ENCODE data around the gene ERC2. TPM values are rescaled to one million over a fixed set of nuclear protein-coding genes. Genes with fewer than 3 reads are reported as not detected.

ERC2 gene
- polyA plus RNA-seq, 3 donors: not detected

DNA sequence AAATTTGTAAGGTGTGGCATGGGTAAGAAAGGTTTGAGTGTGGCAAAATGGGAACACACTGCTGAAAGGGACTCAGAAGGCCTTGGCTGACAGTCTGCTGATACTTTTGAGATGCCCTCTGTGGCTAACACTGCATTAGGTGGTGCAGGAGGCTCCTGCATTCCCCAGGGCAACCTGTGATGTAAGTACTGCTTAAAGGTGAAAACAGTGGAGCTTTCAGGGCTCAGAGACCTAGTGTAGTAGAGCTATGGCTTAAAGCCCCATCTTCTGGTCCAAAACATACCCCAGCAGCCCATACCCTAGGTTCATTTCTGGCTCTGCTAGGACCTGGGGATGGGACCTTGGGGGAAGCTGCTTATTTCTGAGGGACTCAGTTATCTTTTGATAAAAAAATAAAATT is 374.1 kb downstream of the ERC2 start:
- Histone ChIP-seq H3K4me3 (replicated peaks in 1 of 3; ENCODE audit: low read depth in 2 of 3, low read length in 3 of 3) (no peak overlapping the region), H3K27ac (ENCODE audit: low read depth in 1 of 2, low read length in 2 of 2) (no peak overlapping the region), H3K9me3 (replicated peaks in 1 of 2; ENCODE audit: control insufficient read depth in 1 of 2, insufficient read depth in 1 of 2, low read length in 2 of 2) (no peaks in the 10 kb centered on the region), H3K9ac (ENCODE audit: insufficient read depth, low read length, poor library complexity, severe bottlenecking) (no peak overlapping the region), H3K79me2 (ENCODE audit: insufficient read depth, low read length) (no peaks in the 10 kb centered on the region), H3K27me3 (ENCODE audit: control insufficient read depth in 2 of 2, insufficient read depth in 2 of 2, low read length in 2 of 2) (no peaks in the 10 kb centered on the region), H3K4me1 (ENCODE audit: control insufficient read depth in 1 of 2, insufficient read depth in 2 of 2, low read length in 2 of 2) (no peaks in the 10 kb centered on the region), H3K36me3 (replicated peaks in 1 of 2; ENCODE audit: control insufficient read depth in 1 of 2, insufficient read depth in 2 of 2, low read length in 2 of 2) (no peaks in the 10 kb centered on the region), H3K4me2 (replicated peaks; ENCODE audit: extremely low read depth, low read length, poor library complexity, severe bottlenecking) (no peak overlapping the region), H4K20me1 (ENCODE audit: insufficient read depth, low read length) (no peaks in the 10 kb centered on the region), H2AFZ (ENCODE audit: insufficient read depth, low read depth, low read length, poor library complexity, severe bottlenecking) (no peak overlapping the region)
- Mint-ChIP-seq H3K9me3 (peaks cover 0 to 2% (median 0%) of the 10 kb centered on the region in 7 donors), H3K27ac (no peak overlapping the region), H3K4me1 (no peaks in the 10 kb centered on the region), H3K36me3 (no peaks in the 10 kb centered on the region), H3K4me3 (no peak overlapping the region), H3K27me3 (ENCODE audit: low read depth in 3 of 3) (peaks cover 0 to 6% (median 3%) of the 10 kb centered on the region in 3 donors)
- intact Hi-C loops (cut with micrococcal nuclease): no loop called here
- TF ChIP-seq CTCF (IDR thresholded peaks at IDR 0.05): no peak
- no peak for DNase-seq

- Histone ChIP-seq H3K4me2 (replicated peaks; ENCODE audit: extremely low read depth, low read length, poor library complexity, severe bottlenecking) (no peak overlapping the region), H3K79me2 (ENCODE audit: insufficient read depth, low read length) (no peaks in the 10 kb centered on the region), H3K27me3 (ENCODE audit: control insufficient read depth in 2 of 2, insufficient read depth in 2 of 2, low read length in 2 of 2) (no peaks in the 10 kb centered on the region), H3K9ac (ENCODE audit: insufficient read depth, low read length, poor library complexity, severe bottlenecking) (no peak overlapping the region), H3K9me3 (replicated peaks in 1 of 2; ENCODE audit: control insufficient read depth in 1 of 2, insufficient read depth in 1 of 2, low read length in 2 of 2) (no peaks in the 10 kb centered on the region), H3K36me3 (replicated peaks in 1 of 2; ENCODE audit: control insufficient read depth in 1 of 2, insufficient read depth in 2 of 2, low read length in 2 of 2) (no peaks in the 10 kb centered on the region), H3K27ac (ENCODE audit: low read depth in 1 of 2, low read length in 2 of 2) (no peak overlapping the region), H2AFZ (ENCODE audit: insufficient read depth, low read depth, low read length, poor library complexity, severe bottlenecking) (no peak overlapping the region), H4K20me1 (ENCODE audit: insufficient read depth, low read length) (no peaks in the 10 kb centered on the region), H3K4me3 (replicated peaks in 1 of 3; ENCODE audit: low read depth in 2 of 3, low read length in 3 of 3) (no peak overlapping the region), H3K4me1 (ENCODE audit: control insufficient read depth in 1 of 2, insufficient read depth in 2 of 2, low read length in 2 of 2) (no peaks in the 10 kb centered on the region)
- no peaks in the 10 kb centered on the region for H3K36me3 Mint-ChIP-seq
- DNase-seq: no peak
- peaks cover 1 to 11% (median 4%) of the 10 kb centered on the region in 3 donors for H3K27me3 Mint-ChIP-seq (ENCODE audit: low read depth in 3 of 3)
- H3K9me3 Mint-ChIP-seq: peaks cover 0 to 3% (median 2%) of the 10 kb centered on the region in 7 donors
- intact Hi-C loops (cut with micrococcal nuclease): no loop called here
- H3K4me3 Mint-ChIP-seq: no peak overlapping the region
- no peak for TF ChIP-seq CTCF (IDR thresholded peaks at IDR 0.05)
- WGBS (ENCODE audit: insufficient coverage): no CpG with 5 or more reads among the region's 2 CpGs
- no peaks in the 10 kb centered on the region for H3K4me1 Mint-ChIP-seq
- no peak overlapping the region for H3K27ac Mint-ChIP-seq
Observed at GRCh38 chr3:56089739-56090138, 378.5 kb downstream of the ERC2 start.

All from CD14-positive monocyte (primary cell).